ENCODE results near the gene SLC22A7.
A peak's percentile ranks its signal among the peaks of the same experiment; 100 is the strongest.
"Not testable (repeated sequence)": the region's sequence is repeated elsewhere in the genome, so short reads cannot be mapped to it uniquely, and the experiment has no call there.

Gene SLC22A7

DNA sequence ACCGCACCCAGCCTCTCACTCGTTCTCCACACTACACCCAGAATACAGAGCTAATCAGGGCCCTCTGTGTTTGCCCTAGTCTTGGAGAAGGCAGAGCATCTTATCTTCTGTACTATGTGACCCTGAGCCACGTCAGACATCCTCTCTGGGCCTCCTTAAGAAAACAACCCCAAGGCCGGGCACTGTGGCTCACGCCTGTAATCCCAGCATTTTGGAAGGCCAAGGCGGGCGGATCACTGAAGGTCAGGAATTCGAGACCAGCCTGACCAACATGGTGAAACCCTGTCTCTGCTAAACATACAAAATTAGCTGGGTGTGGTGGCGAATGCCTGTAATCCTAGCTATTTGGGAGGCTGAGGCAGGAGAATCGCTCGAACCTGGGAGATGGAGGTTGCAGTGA, 4.9 kb downstream of the SLC22A7 start:
- not testable (repeated sequence) for DNase-seq

DNA sequence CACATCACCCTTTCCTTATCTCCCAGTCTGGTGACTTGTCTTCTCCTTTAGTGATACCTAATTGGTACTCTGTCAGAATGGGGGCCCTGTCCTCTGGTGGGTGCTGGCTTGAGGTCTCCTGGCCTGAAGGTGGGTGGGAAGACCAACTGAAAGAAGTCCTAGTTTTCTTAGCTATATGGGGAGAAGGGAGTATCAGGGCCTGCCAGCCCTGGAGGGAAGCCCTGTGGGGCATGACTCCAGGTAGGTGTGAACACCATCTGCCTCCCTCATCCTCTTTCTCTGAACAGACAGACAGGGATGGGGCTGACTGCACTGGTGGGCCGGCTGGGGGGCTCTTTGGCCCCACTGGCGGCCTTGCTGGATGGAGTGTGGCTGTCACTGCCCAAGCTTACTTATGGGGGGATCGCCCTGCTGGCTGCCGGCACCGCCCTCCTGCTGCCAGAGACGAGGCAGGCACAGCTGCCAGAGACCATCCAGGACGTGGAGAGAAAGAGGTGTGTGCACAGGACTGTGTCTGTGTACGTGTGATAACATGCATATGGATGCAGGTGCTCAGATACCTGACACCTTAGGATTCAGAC, 5.8 kb downstream of the SLC22A7 start:
- no peak for DNase-seq

GRCh38 chr6:43304361-43304760, 6.3 kb downstream of the SLC22A7 start:
- DNase-seq: no peak

DNA sequence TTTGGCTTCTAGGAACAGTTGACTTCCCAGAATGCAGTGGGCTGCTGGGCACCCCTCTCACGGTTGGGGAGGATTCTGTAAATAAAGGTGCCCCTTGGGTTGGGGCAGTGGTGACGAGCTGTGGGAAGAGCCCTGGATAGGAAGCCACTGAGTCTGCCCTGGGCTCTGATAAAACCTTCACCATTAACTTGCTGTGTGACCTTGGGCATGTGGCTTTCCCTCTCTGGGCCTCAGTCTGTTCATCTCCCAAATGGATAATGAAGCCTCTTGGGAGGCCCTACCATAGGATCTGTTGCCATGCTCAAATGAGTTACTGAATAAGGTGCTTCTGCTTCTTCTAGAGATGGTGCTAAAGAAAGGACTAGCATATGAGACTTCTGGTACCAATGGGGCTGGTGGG, 6.8 kb downstream of the SLC22A7 start:
- DNase-seq: no peak

GRCh38 chr6:43306086-43306485, 8.0 kb downstream of the SLC22A7 start:
- no peak for DNase-seq

DNA sequence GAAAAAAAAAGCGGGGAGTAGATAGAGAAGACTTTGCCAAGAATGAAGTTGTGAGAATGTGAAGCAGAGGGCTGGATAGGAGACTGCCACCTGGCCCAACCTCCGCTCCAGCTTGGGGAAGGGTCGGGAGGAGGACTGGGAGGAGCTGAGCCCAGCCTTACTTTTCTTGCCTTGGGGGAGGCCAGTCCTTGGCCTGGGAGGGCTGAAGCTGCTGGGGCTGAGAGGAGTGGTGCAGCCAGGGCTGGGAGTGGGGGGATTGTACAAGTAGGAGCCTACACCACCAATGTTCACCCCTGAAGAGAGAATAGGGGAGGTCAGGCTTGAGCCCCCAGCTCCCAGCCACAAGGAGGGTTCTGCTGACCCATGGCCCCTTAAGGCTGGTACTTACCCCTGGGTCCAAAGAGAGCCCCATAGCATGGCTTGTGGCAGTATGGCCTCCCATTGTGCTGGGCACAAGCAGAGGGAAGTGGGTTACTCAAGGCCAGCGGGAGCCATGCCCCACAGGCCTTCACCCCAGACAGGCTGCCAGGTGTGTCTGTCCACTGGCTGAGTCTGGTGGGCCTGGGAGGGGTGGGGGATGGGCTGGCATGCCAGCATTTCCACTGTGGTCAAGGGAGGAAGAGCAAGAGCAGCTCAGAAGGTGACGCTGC, 9.5 kb downstream of the SLC22A7 start:
- DNase-seq: no peak

DNA sequence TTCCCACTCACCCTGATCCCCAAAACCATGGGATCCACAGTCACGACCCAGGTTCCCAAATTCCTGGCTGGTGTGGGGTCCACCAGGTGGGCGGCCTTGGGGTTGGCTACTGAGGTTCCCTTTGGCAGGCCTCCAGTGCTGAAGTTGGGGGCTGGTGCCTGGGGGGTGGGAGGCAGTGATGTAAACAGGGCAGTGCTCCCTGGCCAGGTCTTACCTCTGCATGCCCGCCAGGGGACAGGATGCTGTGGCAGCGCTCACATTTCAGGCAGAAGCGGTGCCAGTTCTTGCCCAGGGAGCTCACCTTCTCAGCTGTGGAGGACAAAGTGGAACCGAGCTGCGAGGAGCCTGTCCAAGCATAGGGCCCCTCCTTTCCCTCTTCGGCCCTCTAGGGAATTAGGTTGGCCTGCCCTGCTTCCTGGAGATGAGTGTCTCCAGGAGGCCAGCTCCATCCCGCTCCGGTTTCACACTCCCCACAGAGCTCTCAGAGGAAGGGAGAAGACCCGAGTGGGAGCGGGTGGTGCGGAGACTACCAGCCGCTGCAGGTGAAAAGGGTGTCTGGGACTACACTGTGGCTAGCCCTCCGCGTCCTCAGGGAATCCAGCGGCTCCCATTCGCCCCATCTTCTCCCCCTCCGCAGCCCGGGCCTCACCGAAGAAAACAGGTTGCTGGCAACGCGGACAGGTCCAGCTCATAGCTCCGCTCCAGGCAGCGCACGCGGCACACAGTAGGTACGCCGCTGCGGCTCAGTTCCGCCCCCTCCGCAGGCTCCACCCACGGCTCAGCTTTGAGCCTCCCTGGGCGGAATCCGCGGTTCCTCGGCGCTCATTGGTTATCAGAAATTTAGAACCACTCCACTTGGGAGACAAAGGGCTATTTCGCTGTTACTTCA, 10.3 kb downstream of the SLC22A7 start, which contains the start of gene CRIP3:
CRIP3 (minus strand) TSS at position 726 of the 889 bp plus-strand sequence; CDS start at position 692, 34 bp downstream.
- DNase-seq: peak; percentile 65

DNA sequence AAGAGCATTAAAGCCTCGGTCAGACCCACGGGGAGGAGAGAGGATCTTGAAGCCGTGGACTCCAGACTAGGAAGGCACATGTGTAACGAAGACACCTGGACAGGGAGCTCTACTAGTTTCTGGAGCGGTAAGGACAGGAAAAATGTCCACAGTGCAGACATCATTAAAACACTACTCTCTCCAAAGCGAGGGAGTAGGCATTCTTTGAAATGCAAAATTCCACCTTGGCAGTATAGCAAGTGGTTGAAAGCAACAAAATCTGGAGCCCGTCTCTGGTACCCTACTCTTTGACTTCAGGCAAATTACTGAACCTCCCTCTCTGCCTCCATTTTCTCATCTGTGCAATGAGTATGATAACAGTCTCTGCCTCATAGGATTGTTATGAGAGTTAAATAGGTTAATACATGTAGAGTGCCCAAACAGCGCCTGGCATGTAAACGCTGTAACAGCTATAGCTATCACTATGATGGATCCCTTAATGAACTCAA, 11.0 kb downstream of the SLC22A7 start:
- DNase-seq: no peak

DNA sequence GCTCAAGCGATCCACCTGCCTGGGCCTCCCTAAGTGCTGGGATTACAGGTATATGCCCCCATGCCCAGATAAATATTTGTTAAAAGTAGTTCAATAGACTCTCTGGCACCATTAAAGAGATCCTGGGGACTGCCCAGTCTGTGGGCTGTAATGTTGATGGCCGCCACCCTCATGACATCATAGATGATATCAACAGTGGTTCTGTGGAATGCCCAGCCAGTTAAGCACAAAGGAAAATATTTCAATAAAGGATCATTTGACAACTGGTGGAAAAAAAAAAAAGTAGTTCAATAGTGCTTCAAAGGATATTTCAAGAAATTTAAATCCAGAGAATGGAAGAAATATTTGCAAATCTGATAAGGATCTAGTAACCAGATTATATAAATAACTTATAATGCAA, 12.1 kb downstream of the SLC22A7 start:
- DNase-seq: no peak

DNA sequence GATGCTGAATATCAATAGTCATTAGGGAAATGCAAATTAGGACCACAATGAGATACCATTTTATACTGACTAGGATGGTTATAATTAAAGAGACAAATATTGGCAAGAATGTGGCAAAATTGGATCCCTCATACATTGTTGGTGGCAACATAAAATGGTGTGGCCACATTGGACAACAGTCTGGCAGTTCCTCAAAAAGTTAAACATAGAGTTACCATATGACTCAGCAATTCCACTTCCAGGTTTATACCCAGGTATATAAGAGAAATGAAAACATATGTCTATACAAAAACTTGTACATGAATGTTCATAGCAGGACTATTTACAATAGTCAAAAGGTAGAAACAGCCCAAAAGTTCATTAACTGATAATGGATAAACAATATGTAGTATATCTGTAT, 12.6 kb downstream of the SLC22A7 start:
- DNase-seq: no peak

GRCh38 chr6:43311666-43312065, 13.6 kb downstream of the SLC22A7 start:
- no peak for DNase-seq

DNA sequence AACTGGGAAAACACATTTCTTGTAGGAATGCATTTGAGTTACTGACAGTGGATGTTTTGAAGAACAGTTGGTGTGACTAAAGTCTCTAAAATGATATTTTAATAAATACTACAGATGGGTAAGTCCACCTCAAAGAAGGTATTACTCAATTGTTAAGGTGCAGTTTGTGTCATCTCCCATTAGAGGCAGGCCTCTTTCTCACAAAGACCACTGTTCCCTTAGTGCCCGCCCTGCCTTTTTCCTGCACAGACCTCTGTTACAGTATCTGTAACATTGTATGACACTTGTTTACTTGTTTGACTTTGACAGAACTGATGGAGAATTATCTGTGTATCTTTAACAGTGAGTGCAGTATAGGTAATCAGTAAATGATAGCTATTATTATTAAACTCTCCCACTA, 15.8 kb downstream of the SLC22A7 start:
- no peak for DNase-seq

GRCh38 chr6:43318011-43318410, 20.0 kb downstream of the SLC22A7 start:
- DNase-seq: no peak

GRCh38 chr6:43325876-43326275, 27.8 kb downstream of the SLC22A7 start:
- DNase-seq: no peak

DNA sequence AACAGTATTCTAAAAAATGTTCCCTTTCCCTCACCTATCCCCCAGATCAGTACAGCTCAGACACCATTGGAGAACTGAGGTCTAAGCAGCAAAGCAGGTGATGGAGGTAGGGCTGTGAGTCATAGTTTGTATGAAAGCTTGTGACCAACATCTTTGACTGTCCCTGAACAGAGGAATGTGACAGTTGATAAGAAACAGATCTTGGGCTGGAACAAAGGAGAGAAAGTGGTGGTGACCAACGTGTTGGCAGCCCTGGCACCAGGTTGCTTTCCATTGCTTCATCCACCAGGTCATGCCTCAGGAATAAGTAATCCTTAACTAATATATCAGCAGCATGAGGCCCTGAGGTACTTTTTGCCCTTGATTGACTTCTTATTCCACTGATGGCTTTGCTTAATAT, 30.5 kb downstream of the SLC22A7 start:
- DNase-seq: no peak

DNA sequence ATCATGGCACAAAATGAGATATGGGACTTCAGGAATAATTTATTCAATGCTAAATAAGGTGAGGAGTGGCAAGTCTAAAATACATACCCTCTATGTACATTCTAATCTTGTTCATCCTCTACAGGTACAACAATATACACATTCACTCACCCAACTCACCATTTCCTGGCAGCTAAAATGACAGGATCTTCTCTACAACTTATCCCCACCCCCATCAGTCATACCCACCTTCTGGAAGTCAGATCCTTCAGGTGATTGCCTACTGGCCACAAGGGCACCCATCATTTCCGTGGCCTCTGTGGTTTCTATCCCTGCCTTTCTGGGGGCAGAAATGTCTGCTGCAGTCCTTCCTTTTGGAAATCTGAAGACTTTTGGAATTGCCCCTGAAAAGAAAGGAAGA, 33.4 kb downstream of the SLC22A7 start:
- DNase-seq: no peak

DNA sequence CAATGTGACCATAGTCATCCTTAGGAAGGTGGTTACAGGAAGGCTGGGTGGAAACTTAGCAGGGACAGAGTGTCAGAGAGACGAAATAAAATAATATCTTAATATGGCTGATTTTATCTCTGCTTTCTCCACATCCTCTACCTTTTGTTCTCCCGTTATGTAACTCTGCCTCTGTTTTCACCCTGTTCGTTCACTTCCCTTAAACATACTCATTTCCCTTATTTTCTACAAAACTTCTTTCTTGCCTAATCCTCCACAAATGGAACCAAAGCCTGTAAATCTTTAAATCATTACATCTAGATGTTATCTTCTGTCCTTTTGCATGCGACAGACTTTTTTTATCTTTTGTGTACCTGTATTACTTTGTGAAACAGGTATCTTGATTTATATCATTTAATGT, 33.8 kb downstream of the SLC22A7 start:
- no peak for DNase-seq

DNA sequence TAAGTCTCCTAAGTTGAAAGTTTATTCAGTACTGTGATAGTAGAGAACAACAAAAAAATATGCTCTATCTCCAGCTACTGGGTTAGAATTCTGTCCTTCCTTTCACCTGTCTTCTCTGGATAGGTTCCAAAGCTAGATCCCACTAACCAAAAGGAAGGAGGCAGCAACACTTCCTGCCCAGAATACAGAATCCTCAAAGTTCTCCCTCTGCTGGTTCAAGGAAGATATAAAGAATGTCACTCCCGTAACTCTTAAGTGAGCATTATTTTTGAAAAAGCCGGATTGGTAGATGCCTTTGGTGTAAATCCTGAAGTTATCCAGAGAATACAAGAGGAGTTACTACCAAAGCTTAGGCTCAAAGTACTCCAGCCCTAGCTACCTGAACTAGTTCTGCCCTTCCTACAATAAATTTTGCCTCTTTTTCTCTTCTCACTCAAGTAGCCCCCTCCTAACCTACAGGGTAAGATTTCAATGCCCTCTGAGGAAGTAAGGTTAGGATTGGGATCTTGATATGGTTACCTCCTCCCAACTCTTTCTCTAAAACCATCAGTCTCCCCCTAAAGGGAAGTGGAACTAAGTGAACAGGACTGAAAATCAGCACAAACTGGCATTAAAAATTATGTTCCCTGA, 36.5 kb downstream of the SLC22A7 start:
- DNase-seq: no peak

DNA sequence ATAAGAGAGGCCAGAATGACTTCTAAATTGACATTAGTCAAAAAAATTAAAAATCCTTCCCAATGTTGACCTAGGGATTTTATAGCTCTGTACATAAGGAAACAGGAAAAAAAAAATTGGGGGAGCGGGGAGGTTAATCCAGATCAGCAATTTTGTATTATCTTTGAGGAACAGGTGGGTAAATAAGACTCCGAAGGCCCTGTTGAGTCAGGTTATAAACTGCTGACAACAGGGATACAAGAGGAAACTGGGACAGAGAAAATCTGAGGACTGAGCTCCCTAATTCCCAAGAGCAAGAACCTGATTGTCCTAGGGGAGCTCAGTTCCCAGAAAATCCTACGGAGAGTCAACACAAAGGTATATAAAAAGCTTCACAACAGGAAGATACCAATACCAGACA, 37.4 kb downstream of the SLC22A7 start:
- DNase-seq: no peak

GRCh38 chr6:43336382-43336781, 38.3 kb downstream of the SLC22A7 start:
- DNase-seq: no peak

DNA sequence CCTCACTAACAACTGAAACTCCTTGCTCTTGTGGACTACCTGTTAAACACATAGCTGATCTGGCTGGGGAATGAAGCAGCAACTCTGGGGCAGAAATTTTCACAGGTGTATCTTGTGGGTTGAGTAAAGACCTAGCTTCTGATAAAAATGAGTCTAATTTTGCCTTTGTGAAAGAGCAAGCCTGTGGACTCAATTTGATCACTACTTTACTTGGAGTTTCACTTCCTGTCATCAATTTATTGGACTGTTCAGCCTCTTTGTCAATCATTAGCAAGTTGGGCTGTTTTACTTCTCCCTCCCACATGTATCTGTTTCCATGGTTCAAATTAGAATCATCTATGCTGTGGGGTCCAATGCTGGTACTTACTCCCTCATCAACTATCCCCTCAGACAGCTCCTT, 40.2 kb downstream of the SLC22A7 start:
- no peak for DNase-seq

GRCh38 chr6:43339168-43339567, 41.1 kb downstream of the SLC22A7 start:
- DNase-seq: no peak

DNA sequence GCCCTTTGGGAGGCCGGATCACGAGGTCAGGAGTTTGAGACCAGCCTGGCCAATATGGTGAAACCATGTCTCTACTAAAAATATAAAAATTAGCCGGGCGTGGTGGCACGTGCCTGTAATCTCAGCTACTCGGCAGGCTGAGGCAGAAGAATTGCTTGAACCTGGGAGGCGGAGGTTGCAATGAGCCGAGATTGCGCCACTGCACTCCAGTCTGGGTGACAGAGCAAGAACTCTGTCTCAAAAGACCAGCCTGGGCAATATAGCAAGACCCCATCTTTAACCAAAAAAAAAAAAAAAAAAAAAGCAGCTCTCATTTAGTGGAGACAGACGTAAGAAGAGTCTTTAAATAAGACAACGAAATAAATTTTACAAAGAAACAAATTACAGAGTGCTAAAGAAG, 48.2 kb downstream of the SLC22A7 start:
- DNase-seq: not testable (repeated sequence)
